Endometrial microvascular endothelial cells (primary cell): ENCODE results near the gene RNF114. TPM values are rescaled to one million over a fixed set of nuclear protein-coding genes. Genes with fewer than 3 reads are reported as not detected.
"Not testable (repeated sequence)": the region's sequence is repeated elsewhere in the genome, so short reads cannot be mapped to it uniquely, and the experiment has no call there.

Source experiments
- in situ Hi-C: cut with HindIII; loops from 2 replicates; pipeline ENCODE4 v1.10.0; 2017; ENCODE audit warnings: low sequenced_read_pairs, low pct_unique_long_range_greater_than_20kb; ENCODE audit errors: inconsistent ontology term
- total RNA-seq: library from RNA; depleted of rRNA; stranded (reverse); fragments of >200 nt; gene quantifications from one replicate; pipeline ENCODE4 v1.2.3, GENCODE V29; 2015; ENCODE audit errors: inconsistent ontology term

RNF114 gene
- total RNA-seq, 1 donor from 2014 or later: 132 TPM

GRCh38 chr20:49955167-49955566 is 19.0 kb downstream of the RNF114 start:
- in situ Hi-C loops: no loop called here

- in situ Hi-C loops: not testable (repeated sequence)
Measured at GRCh38 chr20:49955830-49956396, 19.7 kb downstream of the RNF114 start.

- in situ Hi-C loops: no loop called here
Measured at GRCh38 chr20:49956689-49957088, 20.5 kb downstream of the RNF114 start.

- in situ Hi-C loops: not testable (repeated sequence)
Measured at GRCh38 chr20:49957089-49957938, 21.1 kb downstream of the RNF114 start.

GRCh38 chr20:49961413-49961812 is 25.2 kb downstream of the RNF114 start:
- in situ Hi-C loops: no loop called here

- in situ Hi-C loops: no loop called here
Measured at GRCh38 chr20:49964964-49965780, 29.0 kb downstream of the RNF114 start.

- in situ Hi-C loops: no loop called here
Measured at GRCh38 chr20:49965781-49966305, 29.6 kb downstream of the RNF114 start.

- in situ Hi-C loops: no loop called here
Measured at GRCh38 chr20:49966861-49967260, 30.7 kb downstream of the RNF114 start.

- in situ Hi-C loops: no loop called here
Measured at GRCh38 chr20:49969234-49969633, 33.0 kb downstream of the RNF114 start.

GRCh38 chr20:49969946-49970345 is 33.7 kb downstream of the RNF114 start:
- in situ Hi-C loops: no loop called here

- in situ Hi-C loops: no loop called here
Measured at GRCh38 chr20:49970498-49970897, 34.3 kb downstream of the RNF114 start.

GRCh38 chr20:49973981-49974380 is 37.8 kb downstream of the RNF114 start:
- in situ Hi-C loops: no loop called here

- in situ Hi-C loops: no loop called here
Measured at GRCh38 chr20:49976542-49976941, 40.3 kb downstream of the RNF114 start.

- in situ Hi-C loops: not testable (repeated sequence)
Measured at GRCh38 chr20:49977740-49978139, 41.5 kb downstream of the RNF114 start.

GRCh38 chr20:49978685-49979029 is 42.5 kb downstream of the RNF114 start:
- in situ Hi-C loops: no loop called here

- in situ Hi-C loops: no loop called here
Measured at GRCh38 chr20:49979030-49979832, 43.0 kb downstream of the RNF114 start.

- in situ Hi-C loops: no loop called here
Measured at GRCh38 chr20:49980140-49981008, 44.2 kb downstream of the RNF114 start.
